GM08714 (cell line): ENCODE measurements around the gene CEP104.

Experiments
- H3K4me3 ChIP-seq: fragments of 200-500 bp; sonication (Bioruptor generic); 2 replicates; pipeline ENCODE4 v1.5.1; 2014; ENCODE audit warnings: mild to moderate bottlenecking, low read length, inconsistent platforms
- ZNF274 ChIP-seq: IDR thresholded peaks from 2 replicates; pipeline ENCODE4 v1.6.1; 2012; ENCODE audit warnings: mild to moderate bottlenecking, low read depth, low read length

The CEP104 gene

GRCh38 chr1:3837685-3838084 is 19.3 kb downstream of the CEP104 start:
- TF ChIP-seq ZNF274: no peak
- no peak overlapping the region for H3K4me3 ChIP-seq

GRCh38 chr1:3837200-3837599 is 19.8 kb downstream of the CEP104 start:
- TF ChIP-seq ZNF274: no peak

GRCh38 chr1:3836421-3836820 is 20.6 kb downstream of the CEP104 start:
- H3K4me3 ChIP-seq: no peak overlapping the region
- TF ChIP-seq ZNF274: no peak

More at GRCh38 chr1:3837200-3837599, 19.8 kb downstream of the CEP104 start:
- no peak overlapping the region for H3K4me3 ChIP-seq

GRCh38 chr1:3834701-3835100 is 22.3 kb downstream of the CEP104 start:
- TF ChIP-seq ZNF274: no peak
- no peak overlapping the region for H3K4me3 ChIP-seq

- TF ChIP-seq ZNF274: no peak
- H3K4me3 ChIP-seq: no peak overlapping the region
Observed at GRCh38 chr1:3831689-3832088, 25.3 kb downstream of the CEP104 start.

GRCh38 chr1:3828391-3828790 is 28.6 kb downstream of the CEP104 start:
- H3K4me3 ChIP-seq: no peak overlapping the region
- TF ChIP-seq ZNF274: no peak

- no peak overlapping the region for H3K4me3 ChIP-seq
- TF ChIP-seq ZNF274: no peak
Observed at GRCh38 chr1:3827813-3828307, 29.2 kb downstream of the CEP104 start.

- H3K4me3 ChIP-seq: no peak overlapping the region
- no peak for TF ChIP-seq ZNF274
Observed at GRCh38 chr1:3825356-3825755, 31.7 kb downstream of the CEP104 start.

- no peak overlapping the region for H3K4me3 ChIP-seq
- TF ChIP-seq ZNF274: no peak
Observed at GRCh38 chr1:3824650-3825049, 32.4 kb downstream of the CEP104 start.

- no peak overlapping the region for H3K4me3 ChIP-seq
- TF ChIP-seq ZNF274: no peak
Observed at GRCh38 chr1:3822421-3822820, 34.6 kb downstream of the CEP104 start.

- no peak for TF ChIP-seq ZNF274
- H3K4me3 ChIP-seq: no peak overlapping the region
Observed at GRCh38 chr1:3821908-3822307, 35.1 kb downstream of the CEP104 start.

GRCh38 chr1:3821447-3821846 is 35.6 kb downstream of the CEP104 start:
- no peak overlapping the region for H3K4me3 ChIP-seq
- no peak for TF ChIP-seq ZNF274

- H3K4me3 ChIP-seq: no peak overlapping the region
- TF ChIP-seq ZNF274: no peak
Observed at GRCh38 chr1:3821004-3821403, 36.0 kb downstream of the CEP104 start.

- no peak for TF ChIP-seq ZNF274
- H3K4me3 ChIP-seq: no peak overlapping the region
Observed at GRCh38 chr1:3820316-3820715, 36.7 kb downstream of the CEP104 start.

- no peak overlapping the region for H3K4me3 ChIP-seq
- TF ChIP-seq ZNF274: no peak
Observed at GRCh38 chr1:3819771-3820200, 37.2 kb downstream of the CEP104 start.

GRCh38 chr1:3817821-3818597 is 39.0 kb downstream of the CEP104 start:
- TF ChIP-seq ZNF274: no peak
- no peak overlapping the region for H3K4me3 ChIP-seq
